Measurements from ENCODE around the gene HHAT.

Gene HHAT

DNA sequence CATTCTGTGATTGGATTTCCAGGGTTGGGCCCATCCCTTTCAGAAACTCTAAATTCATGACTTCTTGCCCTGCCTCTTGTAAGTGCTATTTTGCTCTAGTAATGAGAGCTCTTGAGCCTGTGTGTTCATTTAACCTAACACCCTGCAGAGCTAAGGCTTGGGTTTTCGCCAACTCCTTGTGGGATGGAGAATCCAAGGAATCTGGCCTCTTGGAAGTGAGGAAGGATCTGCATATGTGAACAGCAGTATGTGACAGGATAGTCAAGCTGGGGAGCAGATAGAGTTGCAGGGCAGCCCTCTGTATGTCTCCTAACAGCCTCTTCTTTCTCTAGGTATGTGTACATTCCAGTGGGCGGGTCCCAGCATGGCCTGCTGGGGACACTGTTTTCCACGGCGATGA lies 258.9 kb downstream of the HHAT start:
- Histone ChIP-seq H3K4me3 (ENCODE audit: low read depth, low read length) (no peak overlapping the region), H3K79me2 (no peaks in the 10 kb centered on the region), H3K4me2 (ENCODE audit: low read length) (no peak overlapping the region), H3K9ac (no peak overlapping the region), H3K9me3 (ENCODE audit: control insufficient read depth, low read length) (no peaks in the 10 kb centered on the region), H3K4me1 (no peaks in the 10 kb centered on the region), H3K27ac (no peak overlapping the region), H2AFZ (no peak overlapping the region), H3K27me3 (ENCODE audit: control insufficient read depth, insufficient read depth, low read length) (no peaks in the 10 kb centered on the region), H3K36me3 (ENCODE audit: control insufficient read depth, insufficient read depth, low read length) (no peaks in the 10 kb centered on the region)
- TF ChIP-seq, protein P1, sequence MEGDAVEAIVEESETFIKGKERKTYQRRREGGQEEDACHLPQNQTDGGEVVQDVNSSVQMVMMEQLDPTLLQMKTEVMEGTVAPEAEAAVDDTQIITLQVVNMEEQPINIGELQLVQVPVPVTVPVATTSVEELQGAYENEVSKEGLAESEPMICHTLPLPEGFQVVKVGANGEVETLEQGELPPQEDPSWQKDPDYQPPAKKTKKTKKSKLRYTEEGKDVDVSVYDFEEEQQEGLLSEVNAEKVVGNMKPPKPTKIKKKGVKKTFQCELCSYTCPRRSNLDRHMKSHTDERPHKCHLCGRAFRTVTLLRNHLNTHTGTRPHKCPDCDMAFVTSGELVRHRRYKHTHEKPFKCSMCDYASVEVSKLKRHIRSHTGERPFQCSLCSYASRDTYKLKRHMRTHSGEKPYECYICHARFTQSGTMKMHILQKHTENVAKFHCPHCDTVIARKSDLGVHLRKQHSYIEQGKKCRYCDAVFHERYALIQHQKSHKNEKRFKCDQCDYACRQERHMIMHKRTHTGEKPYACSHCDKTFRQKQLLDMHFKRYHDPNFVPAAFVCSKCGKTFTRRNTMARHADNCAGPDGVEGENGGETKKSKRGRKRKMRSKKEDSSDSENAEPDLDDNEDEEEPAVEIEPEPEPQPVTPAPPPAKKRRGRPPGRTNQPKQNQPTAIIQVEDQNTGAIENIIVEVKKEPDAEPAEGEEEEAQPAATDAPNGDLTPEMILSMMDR (IDR thresholded peaks at IDR 0.05), result no peak

DNA sequence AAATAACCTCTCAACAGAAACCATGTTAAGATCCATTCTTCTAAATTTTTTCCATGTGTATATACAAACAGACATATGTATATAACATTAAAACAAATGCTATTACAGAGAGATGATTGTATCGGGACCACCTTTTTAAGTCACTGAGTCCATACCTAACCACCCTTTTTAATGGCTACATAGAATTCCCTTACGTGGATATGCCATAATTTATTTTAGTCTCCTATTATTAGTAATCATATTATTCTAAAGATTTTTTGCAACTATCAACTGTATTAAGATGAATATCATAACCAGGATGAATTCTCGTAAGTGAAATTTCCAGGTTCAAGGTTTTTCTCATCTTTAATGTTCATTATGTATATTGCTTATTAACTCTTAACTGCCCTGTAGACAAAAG lies 259.7 kb downstream of the HHAT start:
- H2AFZ ChIP-seq, result no peak overlapping the region
- H3K27ac ChIP-seq, result no peak overlapping the region
- H3K79me2 ChIP-seq, result no peaks in the 10 kb centered on the region
- H3K27me3 ChIP-seq (ENCODE audit: control insufficient read depth, insufficient read depth, low read length), result no peaks in the 10 kb centered on the region
- TF ChIP-seq, protein P1 (IDR thresholded peaks at IDR 0.05), result no peak
- no peak overlapping the region for H3K4me2 ChIP-seq (ENCODE audit: low read length)
- H3K9me3 ChIP-seq (ENCODE audit: control insufficient read depth, low read length), result no peaks in the 10 kb centered on the region
- H3K36me3 ChIP-seq (ENCODE audit: control insufficient read depth, insufficient read depth, low read length), result no peaks in the 10 kb centered on the region
- H3K9ac ChIP-seq, result no peak overlapping the region
- no peaks in the 10 kb centered on the region for H3K4me1 ChIP-seq
- no peak overlapping the region for H3K4me3 ChIP-seq (ENCODE audit: low read depth, low read length)

DNA sequence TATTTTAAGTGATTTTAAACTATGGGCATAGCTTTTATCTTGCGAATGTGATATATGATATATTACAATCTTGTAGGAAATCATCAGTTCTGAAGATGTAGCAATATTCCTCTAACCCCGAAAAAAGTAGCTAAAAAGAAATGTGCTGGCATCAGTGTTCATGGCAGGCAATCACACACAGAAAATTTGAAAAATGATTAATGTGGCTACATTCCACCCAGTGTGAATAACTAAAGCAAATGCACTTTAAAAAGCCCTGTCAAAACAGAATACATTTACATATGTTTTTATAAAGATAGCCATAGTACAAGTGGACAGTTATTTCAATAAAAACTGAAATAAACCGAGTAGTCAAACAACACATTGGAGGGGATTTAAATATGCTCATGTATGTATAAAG lies 260.2 kb downstream of the HHAT start:
- Histone ChIP-seq H2AFZ (no peak overlapping the region), H3K36me3 (ENCODE audit: control insufficient read depth, insufficient read depth, low read length) (no peaks in the 10 kb centered on the region), H3K4me1 (no peaks in the 10 kb centered on the region), H3K9me3 (ENCODE audit: control insufficient read depth, low read length) (no peaks in the 10 kb centered on the region), H3K9ac (no peak overlapping the region), H3K27me3 (ENCODE audit: control insufficient read depth, insufficient read depth, low read length) (no peaks in the 10 kb centered on the region), H3K4me2 (ENCODE audit: low read length) (no peak overlapping the region), H3K27ac (no peak overlapping the region), H3K4me3 (ENCODE audit: low read depth, low read length) (no peak overlapping the region), H3K79me2 (no peaks in the 10 kb centered on the region)
- TF ChIP-seq, protein P1 (IDR thresholded peaks at IDR 0.05), result no peak

GRCh38 chr1:210591214-210591613 lies 262.5 kb downstream of the HHAT start:
- Histone ChIP-seq H3K36me3 (ENCODE audit: control insufficient read depth, insufficient read depth, low read length) (no peaks in the 10 kb centered on the region), H3K4me1 (no peaks in the 10 kb centered on the region), H3K9me3 (ENCODE audit: control insufficient read depth, low read length) (no peaks in the 10 kb centered on the region), H2AFZ (no peak overlapping the region), H3K27ac (no peak overlapping the region), H3K9ac (no peak overlapping the region), H3K79me2 (no peaks in the 10 kb centered on the region), H3K4me3 (ENCODE audit: low read depth, low read length) (no peak overlapping the region), H3K4me2 (ENCODE audit: low read length) (no peak overlapping the region), H3K27me3 (ENCODE audit: control insufficient read depth, insufficient read depth, low read length) (no peaks in the 10 kb centered on the region)
- TF ChIP-seq, protein P1 (IDR thresholded peaks at IDR 0.05), result no peak

GRCh38 chr1:210594605-210595004 lies 265.9 kb downstream of the HHAT start:
- no peak overlapping the region for H2AFZ ChIP-seq
- no peak overlapping the region for H3K9ac ChIP-seq
- no peak overlapping the region for H3K4me3 ChIP-seq (ENCODE audit: low read depth, low read length)
- no peaks in the 10 kb centered on the region for H3K4me1 ChIP-seq
- TF ChIP-seq, protein P1 (IDR thresholded peaks at IDR 0.05), result no peak
- no peaks in the 10 kb centered on the region for H3K27me3 ChIP-seq (ENCODE audit: control insufficient read depth, insufficient read depth, low read length)
- H3K79me2 ChIP-seq, result no peaks in the 10 kb centered on the region
- no peaks in the 10 kb centered on the region for H3K36me3 ChIP-seq (ENCODE audit: control insufficient read depth, insufficient read depth, low read length)
- H3K9me3 ChIP-seq (ENCODE audit: control insufficient read depth, low read length), result no peaks in the 10 kb centered on the region
- H3K27ac ChIP-seq, result no peak overlapping the region
- H3K4me2 ChIP-seq (ENCODE audit: low read length), result no peak overlapping the region
